Parathyroid adenoma (tissue), 2 donors: ENCODE measurements around the gene TAS2R3.

Experiments used
- H2AFZ ChIP-seq: fragments of 300-600 bp; sonication (generic); one replicate; pipeline ENCODE4 v1.7.0; 2017; ENCODE audit warnings: antibody characterized with exemption, mild to moderate bottlenecking
- H3K27ac ChIP-seq: fragments of 300-600 bp; sonication (generic); one replicate; pipeline ENCODE4 v1.7.0; 2017
- H3K27me3 ChIP-seq: fragments of 300-600 bp; sonication (generic); one replicate; pipeline ENCODE4 v1.7.0; 2017; ENCODE audit warnings: low read length; ENCODE audit not compliant: control insufficient read depth, insufficient read depth
- H3K36me3 ChIP-seq: fragments of 300-600 bp; sonication (generic); one replicate; pipeline ENCODE4 v1.7.0; 2017; ENCODE audit warnings: low read length; ENCODE audit not compliant: control insufficient read depth, insufficient read depth
- H3K4me1 ChIP-seq: fragments of 300-600 bp; sonication (generic); one replicate; pipeline ENCODE4 v1.7.0; 2017; ENCODE audit warnings: control low read depth
- H3K4me2 ChIP-seq: fragments of 300-600 bp; sonication (generic); one replicate; pipeline ENCODE4 v1.7.0; 2017; ENCODE audit warnings: low read length
- H3K4me3 ChIP-seq: fragments of 300-600 bp; sonication (generic); one replicate; pipeline ENCODE4 v1.7.0; 2017; ENCODE audit warnings: low read depth, low read length
- H3K79me2 ChIP-seq: fragments of 300-600 bp; sonication (generic); one replicate; pipeline ENCODE4 v1.7.0; 2017; ENCODE audit warnings: control low read depth
- H3K9ac ChIP-seq: fragments of 300-600 bp; sonication (generic); one replicate; pipeline ENCODE4 v1.7.0; 2017; ENCODE audit warnings: mild to moderate bottlenecking
- H3K9me3 ChIP-seq: fragments of 300-600 bp; sonication (generic); one replicate; pipeline ENCODE4 v1.7.0; 2017; ENCODE audit warnings: low read length; ENCODE audit not compliant: control insufficient read depth
- CTCF ChIP-seq: fragments of 300-600 bp; sonication (generic); IDR thresholded peaks from one replicate; pipeline ENCODE4 v1.7.0; 2017; ENCODE audit warnings: antibody characterized with exemption, mild to moderate bottlenecking
- donor health status: primary hyperparathyroidism.

TAS2R3 gene

GRCh38 chr7:141785706-141786552 is 22.0 kb downstream of the TAS2R3 start:
- H3K9ac ChIP-seq = no peak overlapping the region
- H3K4me1 ChIP-seq = no peaks in the 10 kb centered on the region
- TF ChIP-seq CTCF = peak; percentile 81
- H3K4me3 ChIP-seq = no peak overlapping the region
- H3K36me3 ChIP-seq = no peaks in the 10 kb centered on the region
- no peaks in the 10 kb centered on the region for H3K27me3 ChIP-seq
- no peak overlapping the region for H3K27ac ChIP-seq
- no peaks in the 10 kb centered on the region for H3K9me3 ChIP-seq
- peaks cover 2% of the 10 kb centered on the region for H3K79me2 ChIP-seq
- H3K4me2 ChIP-seq = no peak overlapping the region
- no peak overlapping the region for H2AFZ ChIP-seq

- no peak overlapping the region for H3K27ac ChIP-seq
- H3K9ac ChIP-seq = no peak overlapping the region
- H3K4me2 ChIP-seq = no peak overlapping the region
- H3K4me1 ChIP-seq = no peaks in the 10 kb centered on the region
- no peaks in the 10 kb centered on the region for H3K36me3 ChIP-seq
- no peak for TF ChIP-seq CTCF
- peaks cover 2% of the 10 kb centered on the region for H3K79me2 ChIP-seq
- no peak overlapping the region for H2AFZ ChIP-seq
- H3K9me3 ChIP-seq = no peaks in the 10 kb centered on the region
- no peak overlapping the region for H3K4me3 ChIP-seq
- H3K27me3 ChIP-seq = no peaks in the 10 kb centered on the region
Observed at GRCh38 chr7:141788296-141788695, 24.4 kb downstream of the TAS2R3 start.

GRCh38 chr7:141789917-141790316 is 26.0 kb downstream of the TAS2R3 start, which contains the start of gene TAS2R5:
Gene TAS2R5, plus strand, starts transcription at chr7:141790217. Its CDS starts 145 bp downstream, at chr7:141790362.
- no peak within 1 kb of the TSS for H3K4me2 ChIP-seq
- no peak within 1 kb of the TSS for H3K4me3 ChIP-seq
- no peaks in the 10 kb centered on the region for H3K9me3 ChIP-seq
- H3K79me2 ChIP-seq = peaks cover 2% of the 10 kb centered on the region
- no peak within 1 kb of the TSS for H3K27ac ChIP-seq
- H3K4me1 ChIP-seq = no peaks in the 10 kb centered on the region
- H3K9ac ChIP-seq = no peak within 1 kb of the TSS
- TF ChIP-seq CTCF = no peak
- no peaks in the 10 kb centered on the region for H3K36me3 ChIP-seq
- H3K27me3 ChIP-seq = no peaks in the 10 kb centered on the region
- no peak within 1 kb of the TSS for H2AFZ ChIP-seq

- no peak overlapping the region for H3K4me2 ChIP-seq
- H2AFZ ChIP-seq = no peak overlapping the region
- no peaks in the 10 kb centered on the region for H3K79me2 ChIP-seq
- H3K27me3 ChIP-seq = no peaks in the 10 kb centered on the region
- no peaks in the 10 kb centered on the region for H3K4me1 ChIP-seq
- H3K9ac ChIP-seq = no peak overlapping the region
- H3K9me3 ChIP-seq = no peaks in the 10 kb centered on the region
- no peak for TF ChIP-seq CTCF
- H3K36me3 ChIP-seq = no peaks in the 10 kb centered on the region
- H3K4me3 ChIP-seq = no peak overlapping the region
- H3K27ac ChIP-seq = no peak overlapping the region
Observed at GRCh38 chr7:141792526-141792925, 28.6 kb downstream of the TAS2R3 start.
